Activated T-helper 1 cell treated with anti-CD3 and anti-CD28 coated beads, Interleukin-2, amount 50 U/mL, for 16 hours (primary cell): Measurements from ENCODE around the gene HSH2D.
A peak's percentile ranks its signal among the peaks of the same experiment; 100 is the strongest.
"Not testable (repeated sequence)": the region's sequence is repeated elsewhere in the genome, so short reads cannot be mapped to it uniquely, and the experiment has no call there.

Source experiments
- DNase-seq, 2 donors: peaks; one replicate each; pipeline ENCODE4 v3.0.0-alpha.2; 2020; ENCODE audit warnings: low read depth in 1 of 2, low spot score in 1 of 2

Gene HSH2D

GRCh38 chr19:16143399-16144215 is at the start of gene HSH2D:
Gene HSH2D, plus strand, starts transcription at chr19:16143685. Its CDS starts 5,066 bp downstream, at chr19:16148751.
- peak; percentile 54 to 60 for DNase-seq

GRCh38 chr19:16094360-16095070 is 49.0 kb upstream of the HSH2D start:
- no peak for DNase-seq

- DNase-seq: no peak
Observed at GRCh38 chr19:16095071-16095571, 48.4 kb upstream of the HSH2D start.

- DNase-seq: no peak
Observed at GRCh38 chr19:16096280-16096855, 47.1 kb upstream of the HSH2D start.

- DNase-seq: no peak
Observed at GRCh38 chr19:16098416-16098768, 45.1 kb upstream of the HSH2D start.

GRCh38 chr19:16098821-16099220 is 44.7 kb upstream of the HSH2D start:
- DNase-seq: no peak

- DNase-seq: not testable (repeated sequence)
Observed at GRCh38 chr19:16099314-16099965, 44.0 kb upstream of the HSH2D start.

GRCh38 chr19:16100524-16100923 is 43.0 kb upstream of the HSH2D start:
- DNase-seq: no peak

- no peak for DNase-seq
Observed at GRCh38 chr19:16104722-16105121, 38.8 kb upstream of the HSH2D start.

GRCh38 chr19:16106121-16106520 is 37.4 kb upstream of the HSH2D start:
- no peak for DNase-seq

GRCh38 chr19:16111160-16111908 is 32.2 kb upstream of the HSH2D start, which contains the start of gene RAB8A:
Gene RAB8A, plus strand, starts transcription at chr19:16111889. Its CDS starts 13 bp downstream, at chr19:16111902.
- peak; percentile 97 to 99 for DNase-seq

- DNase-seq: no peak
Observed at GRCh38 chr19:16111909-16112752, 31.4 kb upstream of the HSH2D start.

GRCh38 chr19:16112778-16113177 is 30.7 kb upstream of the HSH2D start:
- no peak for DNase-seq

- no peak for DNase-seq
Observed at GRCh38 chr19:16113727-16114126, 29.8 kb upstream of the HSH2D start.

- no peak for DNase-seq
Observed at GRCh38 chr19:16115301-16116039, 28.0 kb upstream of the HSH2D start.

GRCh38 chr19:16116067-16116466 is 27.4 kb upstream of the HSH2D start:
- no peak for DNase-seq

- no peak for DNase-seq
Observed at GRCh38 chr19:16117594-16118033, 25.9 kb upstream of the HSH2D start.

GRCh38 chr19:16118489-16119033 is 24.9 kb upstream of the HSH2D start:
- no peak for DNase-seq
